Lung microvascular endothelial cell (primary cell): ENCODE measurements around the gene WDR37. TPM values are rescaled to one million over a fixed set of nuclear protein-coding genes. Genes with fewer than 3 reads are reported as not detected.
"Not testable (repeated sequence)": the region's sequence is repeated elsewhere in the genome, so short reads cannot be mapped to it uniquely, and the experiment has no call there.

Experiments
- DNase-seq, 2 donors: peaks; one replicate each; pipeline versions ENCODE4 v3.0.0 to v3.0.0-alpha.2; 2010; ENCODE audit warnings: low read depth in 2 of 2
- total RNA-seq: library from RNA; depleted of rRNA; stranded (reverse); fragments of >200 nt; gene quantifications from 2 replicates; pipeline ENCODE4 v1.2.1, GENCODE V29; 2014

The WDR37 gene
- total RNA-seq, 1 donor from 2014 or later, result 17.3 TPM

DNA sequence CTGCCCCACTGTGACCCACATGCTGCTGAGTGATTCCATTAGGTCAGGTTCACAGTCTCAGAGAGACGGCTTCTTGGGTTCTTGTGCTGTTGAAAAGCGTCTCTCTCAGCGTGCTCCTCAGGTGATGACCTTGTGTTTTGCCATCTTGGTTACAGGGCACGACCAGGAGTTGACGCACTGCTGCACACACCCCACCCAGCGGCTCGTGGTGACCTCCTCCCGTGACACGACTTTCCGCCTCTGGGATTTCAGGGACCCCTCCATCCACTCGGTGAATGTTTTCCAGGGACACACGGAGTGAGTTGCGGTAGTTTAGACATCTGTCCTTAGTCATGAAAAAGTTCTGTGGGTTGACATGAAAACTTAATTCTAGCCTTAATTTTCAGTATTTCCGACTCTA is 48.8 kb downstream of the WDR37 start:
- no peak for DNase-seq

DNA sequence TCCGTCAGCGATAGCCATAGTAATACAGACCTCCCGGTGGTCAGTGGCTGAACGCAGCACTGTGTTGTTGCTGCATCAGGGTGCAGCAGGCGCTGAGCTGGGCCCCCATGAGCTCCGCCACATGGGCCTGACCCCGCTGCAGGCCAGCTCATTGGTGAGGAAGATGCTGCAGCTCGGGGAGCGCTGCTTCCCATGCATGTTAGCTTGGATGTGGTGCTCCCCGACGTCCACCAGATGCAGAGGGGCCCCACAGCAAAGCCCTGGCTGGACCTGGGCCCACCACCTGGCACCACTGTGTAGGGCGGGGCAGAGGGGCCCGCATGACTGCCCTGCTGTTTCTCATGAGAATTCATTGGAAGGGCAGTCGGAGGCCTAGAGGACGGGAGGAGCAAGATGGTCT is 50.8 kb downstream of the WDR37 start:
- no peak for DNase-seq

DNA sequence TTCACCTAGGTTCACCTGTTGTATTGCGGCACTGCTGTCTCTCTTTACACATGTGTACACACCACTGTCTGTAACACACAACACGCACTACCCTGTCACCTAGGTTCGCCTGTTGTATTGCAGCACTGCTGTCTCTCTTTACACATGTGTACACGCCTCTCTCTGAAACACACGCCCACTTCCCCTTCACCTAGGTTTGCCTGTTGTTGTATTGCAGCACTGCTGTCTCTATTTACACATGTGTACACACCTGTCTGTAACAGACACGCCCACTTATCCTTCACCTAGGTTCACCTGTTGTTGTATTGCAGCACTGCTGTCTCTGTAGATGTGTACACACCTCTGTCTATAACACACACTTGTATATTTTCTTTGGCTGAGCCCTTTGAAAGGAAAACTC is 51.5 kb downstream of the WDR37 start:
- DNase-seq, result no peak

DNA sequence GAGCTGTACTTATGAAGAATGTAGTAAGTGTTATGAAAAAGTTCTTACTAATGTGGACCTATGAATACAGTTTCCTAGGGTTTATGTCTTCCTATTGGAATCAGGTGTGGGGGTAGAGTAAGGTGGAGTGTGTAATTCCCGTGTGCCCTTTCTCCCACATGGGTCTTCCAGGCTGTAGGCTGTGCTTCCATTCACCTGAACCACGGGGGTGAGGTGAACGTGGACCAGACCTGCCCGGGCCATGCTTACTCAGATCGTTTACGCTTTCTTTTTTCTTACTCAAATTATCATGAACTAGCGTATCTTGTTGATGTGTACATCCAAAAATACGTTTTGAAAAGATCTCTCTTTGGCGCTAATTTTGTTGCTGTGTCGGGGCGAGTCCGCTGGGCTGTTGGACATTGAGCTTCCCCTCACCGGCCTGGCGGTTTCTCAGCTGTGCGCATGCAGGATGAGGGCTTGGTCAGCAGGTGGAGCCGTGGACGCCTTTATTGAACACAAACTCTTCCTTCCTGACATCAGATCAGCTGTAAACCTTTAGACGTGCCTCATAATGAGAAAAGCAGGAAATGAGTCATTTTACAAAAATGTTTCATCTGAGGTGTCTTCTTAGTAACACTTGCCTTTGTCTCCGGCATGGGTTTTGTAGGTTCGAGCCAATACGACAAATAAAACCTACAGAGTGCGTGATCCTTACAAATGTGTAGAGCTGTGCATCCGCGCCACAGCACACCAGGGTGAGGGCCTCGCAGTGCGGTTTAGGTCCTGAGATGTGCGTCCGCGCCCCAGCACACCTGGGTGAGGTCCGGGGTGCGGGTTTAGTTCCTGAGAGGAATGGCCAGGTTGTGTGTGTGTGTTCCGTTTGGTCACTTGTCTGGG is 53.8 kb downstream of the WDR37 start:
- peak; percentile 82 to 91 for DNase-seq

DNA sequence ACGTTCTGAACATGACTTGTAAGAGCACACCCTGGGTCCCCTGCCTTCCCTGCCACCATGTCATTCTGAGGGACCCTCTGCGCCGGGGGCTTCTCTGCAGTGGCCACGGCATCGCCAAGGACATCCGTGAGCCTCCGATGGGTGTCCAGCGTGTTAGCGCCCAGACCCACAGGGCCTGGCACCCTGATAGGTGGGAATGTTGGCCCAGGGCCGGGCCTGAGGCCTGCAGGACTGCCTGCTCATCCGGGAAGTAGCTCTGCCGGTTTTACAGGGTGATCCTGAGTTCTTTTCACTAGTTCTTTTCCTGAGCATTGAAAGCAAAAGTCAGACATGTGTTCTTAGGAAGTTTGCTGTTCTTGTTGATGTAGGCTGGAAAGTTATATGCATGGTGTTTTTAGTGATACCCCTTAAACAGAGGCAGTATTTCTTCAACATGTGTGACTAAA is 54.5 kb downstream of the WDR37 start:
- DNase-seq, result no peak

DNA sequence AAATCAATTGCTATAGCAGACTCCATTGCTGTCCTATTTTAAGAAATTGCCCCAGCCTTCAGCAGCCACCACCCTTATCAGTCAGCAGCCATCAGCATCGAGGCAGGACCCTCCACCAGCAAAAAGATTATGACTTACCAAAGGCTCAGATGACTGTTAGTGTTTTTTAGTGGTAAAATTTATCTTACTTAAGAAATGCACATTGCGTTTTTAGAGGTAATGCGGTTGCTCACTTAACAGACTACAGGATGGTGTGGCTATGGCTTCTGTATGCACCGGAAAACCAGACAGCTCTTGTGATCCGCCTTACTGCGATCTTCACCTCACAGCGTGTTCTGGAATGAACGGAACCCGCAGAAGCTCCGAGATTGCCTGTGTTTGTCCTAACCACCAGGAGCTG is 58.1 kb downstream of the WDR37 start:
- no peak for DNase-seq

DNA sequence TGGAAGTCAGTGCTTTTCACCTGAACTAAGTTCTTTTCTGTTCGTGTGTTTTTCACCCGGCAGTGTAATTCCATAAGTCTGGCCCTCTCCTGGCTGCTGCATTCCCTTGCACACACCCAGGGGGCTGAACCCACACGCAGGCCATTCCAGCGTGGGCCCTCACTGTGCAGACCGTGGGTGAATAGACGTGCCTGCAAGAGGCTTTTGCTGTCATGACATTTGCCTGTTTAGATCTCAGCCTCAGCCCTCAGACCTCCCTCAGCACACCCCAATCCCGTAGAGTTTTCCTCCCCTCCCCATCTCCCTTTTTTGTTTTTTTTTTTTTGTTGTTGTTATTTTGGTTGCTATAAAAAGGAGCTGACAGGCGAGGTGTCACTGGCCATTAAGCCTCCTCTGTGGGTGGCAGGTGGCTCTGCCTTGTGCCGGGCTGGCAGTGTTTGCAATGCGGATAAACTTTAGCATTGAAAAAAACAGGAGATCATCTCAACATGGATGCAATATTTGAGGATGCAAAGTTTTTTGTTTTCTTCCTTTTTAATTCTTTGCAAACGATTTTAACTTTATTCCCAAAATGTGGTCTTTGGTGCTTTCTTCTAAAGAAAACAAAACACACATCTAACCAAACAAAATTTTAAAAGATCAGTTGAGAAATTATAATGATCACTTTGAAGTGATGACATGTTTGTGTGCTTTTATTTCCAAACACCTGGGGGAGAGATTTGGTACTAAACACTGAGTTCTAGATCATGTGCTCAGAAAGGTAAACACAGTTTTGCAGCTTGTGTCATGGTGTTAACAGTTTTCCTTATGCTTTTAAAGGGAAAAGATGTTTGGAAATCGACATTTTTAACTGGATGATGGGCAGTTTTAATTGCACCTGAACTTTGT is 58.8 kb downstream of the WDR37 start:
- DNase-seq, result no peak

DNA sequence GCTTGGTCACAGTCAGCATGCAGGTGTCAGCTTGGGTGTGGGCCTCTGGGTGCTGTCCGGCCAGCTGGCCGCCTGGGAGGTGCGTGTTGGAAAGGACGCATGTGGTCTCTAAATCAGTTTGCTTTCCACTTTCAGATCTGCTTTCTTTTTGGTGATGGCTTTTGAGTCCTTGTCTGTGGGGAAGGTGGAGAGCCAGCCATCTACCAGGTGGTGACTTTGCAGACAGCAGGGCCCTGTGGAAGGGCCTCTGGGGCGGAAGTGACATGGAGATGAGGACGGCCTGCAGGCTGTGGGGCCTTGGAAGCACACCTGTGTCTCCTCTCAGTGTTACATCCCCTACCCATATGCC is 59.4 kb downstream of the WDR37 start:
- no peak for DNase-seq

DNA sequence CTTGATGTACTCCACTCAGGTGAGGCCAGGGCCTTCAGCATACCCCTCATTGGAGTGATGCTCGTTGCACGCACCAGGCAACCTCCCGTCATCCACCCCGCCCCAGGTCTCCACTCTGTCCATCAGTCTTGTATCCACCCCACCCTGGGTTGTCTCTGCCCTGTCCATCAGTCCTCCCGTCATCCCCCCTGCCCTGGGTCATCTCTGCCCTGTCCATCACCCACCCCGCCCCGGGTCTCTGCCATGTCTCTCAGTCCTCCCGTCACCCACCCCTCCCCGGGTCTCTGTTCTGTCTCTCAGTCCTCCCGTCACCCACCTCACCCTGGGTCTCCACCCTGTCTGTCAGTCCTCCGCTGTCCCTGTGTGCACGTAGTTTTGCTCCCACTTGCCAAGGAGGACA is 59.9 kb downstream of the WDR37 start:
- DNase-seq, result no peak

DNA sequence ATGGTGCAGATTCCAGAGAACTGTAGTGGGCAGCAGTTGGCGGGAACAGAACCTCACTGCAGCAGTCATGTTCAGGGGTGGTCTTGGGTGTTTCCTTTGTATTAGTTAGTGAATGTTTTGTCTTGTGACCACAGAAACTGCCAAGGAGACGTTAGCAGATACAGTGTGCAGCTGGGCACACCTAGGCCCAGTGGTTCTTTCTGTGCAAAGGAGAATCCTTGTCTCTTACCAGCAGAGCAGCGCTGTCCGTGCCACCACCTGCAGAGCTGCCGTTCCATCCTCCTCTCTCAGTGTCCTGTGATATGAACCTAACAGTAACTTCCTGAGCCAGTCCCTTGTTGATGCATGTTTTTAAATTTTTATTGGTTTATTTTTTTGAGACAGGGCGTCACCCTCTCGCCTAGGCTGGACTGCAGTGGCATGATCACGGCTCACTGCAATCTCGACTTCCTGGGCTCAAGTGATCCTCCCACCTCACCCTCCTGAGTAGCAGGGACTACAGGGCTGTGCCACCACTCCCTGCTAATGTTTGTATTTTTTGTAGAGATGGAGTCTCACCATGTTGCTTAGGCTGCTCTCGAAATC is 60.6 kb downstream of the WDR37 start:
- no peak for DNase-seq

DNA sequence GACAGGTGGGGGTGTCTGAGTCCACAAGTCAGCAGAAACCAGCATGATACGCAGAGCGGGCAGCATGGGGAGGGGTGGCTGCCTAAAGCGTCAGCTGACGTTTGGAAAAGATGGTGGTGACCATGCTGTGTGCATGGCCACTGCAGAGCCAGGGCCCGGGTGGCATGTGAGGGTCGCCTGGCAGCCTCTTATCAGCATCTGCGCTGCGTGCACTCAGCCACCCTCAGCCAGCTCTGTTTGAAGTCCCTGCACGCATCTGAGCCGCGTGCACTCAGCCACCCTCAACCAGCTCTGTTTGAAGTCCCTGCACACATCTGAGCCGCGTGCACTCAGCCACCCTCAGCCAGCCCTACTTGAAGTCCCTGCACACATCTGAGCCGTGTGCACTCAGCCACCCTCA is 61.5 kb downstream of the WDR37 start:
- DNase-seq, result no peak

DNA sequence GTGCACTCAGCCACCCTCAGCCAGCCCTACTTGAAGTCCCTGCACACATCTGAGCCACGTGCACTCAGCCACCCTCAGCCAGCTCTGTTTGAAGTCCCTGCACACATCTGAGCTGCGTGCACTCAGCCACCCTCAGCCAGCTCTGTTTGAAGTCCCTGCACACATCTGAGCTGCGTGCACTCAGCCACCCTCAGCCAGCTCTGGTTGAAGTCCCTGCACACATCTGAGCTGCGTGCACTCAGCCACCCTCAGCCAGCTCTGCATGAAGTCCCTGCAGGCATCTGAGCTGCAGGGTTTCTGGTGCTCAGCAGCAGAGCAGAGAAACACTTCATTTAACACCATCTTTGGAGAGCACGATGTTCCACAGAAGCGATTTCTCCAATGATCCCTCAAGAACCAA is 62.1 kb downstream of the WDR37 start:
- DNase-seq, result not testable (repeated sequence)

DNA sequence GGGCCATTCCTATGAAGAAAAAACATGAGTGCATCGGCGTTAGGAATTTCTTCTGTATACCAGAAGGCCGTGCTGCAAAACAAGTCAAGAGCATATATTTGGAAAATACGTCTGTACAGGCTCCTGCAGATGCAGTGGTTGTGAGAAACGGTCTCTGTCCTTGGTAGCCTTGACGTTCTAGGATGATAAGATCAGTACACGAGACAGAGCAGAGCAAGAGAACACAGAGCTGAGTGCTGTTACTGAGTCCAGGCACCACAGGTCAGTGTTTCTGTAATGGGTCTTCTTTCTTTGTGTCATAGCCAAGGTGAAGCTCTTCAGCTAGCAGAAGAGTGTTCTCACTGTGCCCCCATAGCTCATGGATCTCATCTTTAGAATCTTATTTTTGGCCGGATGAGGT is 62.8 kb downstream of the WDR37 start:
- DNase-seq, result no peak

DNA sequence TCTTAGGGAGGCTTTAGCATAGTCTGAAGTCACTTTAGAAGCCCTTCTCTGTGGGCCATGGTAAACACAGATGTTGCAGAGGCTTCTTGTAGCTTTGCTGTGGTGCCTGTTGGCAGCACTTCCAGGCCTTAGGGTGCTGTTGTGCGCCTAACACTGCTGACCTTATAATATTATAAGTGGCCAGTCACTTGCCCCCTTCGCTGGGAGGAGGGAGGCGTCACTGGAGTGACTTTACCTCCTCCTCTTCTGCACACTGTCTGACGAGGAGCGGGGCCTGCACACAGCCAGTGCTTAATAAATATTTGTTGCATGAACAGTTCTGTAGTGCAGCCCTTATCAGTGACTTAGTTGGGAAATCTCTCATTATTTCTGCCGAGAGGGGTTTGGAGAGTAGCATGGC is 63.3 kb downstream of the WDR37 start:
- DNase-seq, result no peak

DNA sequence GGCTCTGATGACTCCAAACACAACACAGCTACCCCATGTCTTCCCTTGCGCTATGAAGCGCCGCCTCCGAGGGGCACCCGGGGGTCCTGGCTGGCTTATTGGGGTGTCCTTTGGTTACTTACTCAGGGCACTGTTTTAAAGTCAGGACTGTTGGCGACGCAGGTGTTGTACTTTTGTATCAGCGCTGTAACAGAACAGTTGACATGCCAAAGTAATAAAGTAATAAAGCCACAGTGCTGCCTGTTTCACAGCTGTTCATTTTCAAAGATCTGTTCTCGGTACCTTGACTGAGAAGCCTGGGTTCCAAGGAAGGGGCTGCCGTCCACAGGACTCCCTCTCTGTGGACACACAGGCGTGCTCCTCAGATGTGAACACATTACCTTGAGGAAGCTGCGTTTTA is 64.1 kb downstream of the WDR37 start:
- no peak for DNase-seq

DNA sequence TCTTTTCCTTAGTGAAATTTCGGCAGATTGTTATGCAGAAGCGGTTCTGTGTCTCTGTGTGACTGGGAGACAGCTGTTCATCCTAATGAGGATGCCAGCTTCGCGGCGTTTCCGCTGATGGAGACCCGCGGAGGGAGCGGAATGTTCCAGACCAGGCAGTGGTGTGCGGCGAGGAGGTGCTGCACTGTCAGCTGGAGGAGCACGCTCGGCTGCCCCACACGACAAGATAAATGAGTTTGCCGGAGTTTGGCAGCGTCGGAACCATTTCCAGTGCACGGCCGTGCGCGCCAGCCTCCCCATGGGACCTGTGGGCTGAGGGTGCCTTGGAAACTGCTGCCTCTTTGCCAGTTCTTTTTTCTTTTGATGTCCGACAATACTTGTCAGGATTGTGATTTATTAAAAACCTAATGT is 64.6 kb downstream of the WDR37 start:
- DNase-seq, result no peak

DNA sequence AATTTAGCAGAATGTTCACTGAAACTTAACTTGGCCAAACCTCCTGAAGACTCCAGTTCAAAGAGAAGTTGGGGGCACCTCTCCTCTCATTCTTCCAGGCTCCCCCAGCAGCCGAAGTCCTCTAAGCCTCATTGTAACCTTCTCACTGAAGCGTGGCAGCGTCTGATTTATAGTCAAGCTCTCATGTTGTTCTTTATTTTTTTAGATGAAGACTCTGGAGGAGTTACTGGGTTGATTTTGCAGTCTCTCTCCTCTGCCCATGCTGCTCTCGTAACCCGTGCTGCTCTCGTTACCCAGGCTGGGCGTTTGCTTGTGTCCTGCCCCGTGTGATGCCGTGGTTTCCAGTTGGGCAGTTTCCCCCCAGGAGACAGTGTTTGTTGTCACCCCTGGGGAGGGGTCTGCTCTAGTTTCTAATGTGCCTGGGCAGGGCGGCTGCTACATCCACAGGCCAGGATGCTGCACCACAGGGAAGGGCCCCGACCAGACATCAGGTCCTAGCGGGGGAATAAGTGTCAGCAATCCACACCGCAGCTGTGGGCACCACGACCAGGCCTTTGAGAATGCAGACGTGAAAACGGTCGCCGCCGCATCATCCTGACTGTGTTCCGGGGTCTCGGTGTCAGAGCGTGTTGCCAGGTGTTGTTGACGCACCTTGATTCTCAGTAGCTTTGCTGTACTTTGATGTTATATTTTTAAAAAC is 65.2 kb downstream of the WDR37 start:
- no peak for DNase-seq

DNA sequence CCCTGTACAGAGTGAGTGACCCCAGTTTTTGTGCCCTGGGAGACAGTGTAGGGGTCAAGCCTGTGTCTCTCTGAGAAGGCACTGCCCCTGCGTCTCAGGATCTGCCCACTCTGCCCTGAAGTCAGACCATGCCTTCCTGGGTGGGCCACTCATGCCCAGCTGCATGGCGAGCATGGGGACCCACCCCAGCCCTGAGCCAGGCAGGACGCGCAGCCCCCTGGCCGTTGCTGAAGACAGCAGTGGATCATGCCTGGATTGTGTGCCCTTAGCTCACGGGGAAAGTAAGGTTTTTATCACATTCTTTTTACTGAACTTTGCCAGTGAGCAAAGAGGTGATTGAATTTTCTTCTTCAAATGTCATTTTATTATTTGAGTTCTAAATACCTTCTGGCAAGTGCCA is 66.2 kb downstream of the WDR37 start:
- no peak for DNase-seq

DNA sequence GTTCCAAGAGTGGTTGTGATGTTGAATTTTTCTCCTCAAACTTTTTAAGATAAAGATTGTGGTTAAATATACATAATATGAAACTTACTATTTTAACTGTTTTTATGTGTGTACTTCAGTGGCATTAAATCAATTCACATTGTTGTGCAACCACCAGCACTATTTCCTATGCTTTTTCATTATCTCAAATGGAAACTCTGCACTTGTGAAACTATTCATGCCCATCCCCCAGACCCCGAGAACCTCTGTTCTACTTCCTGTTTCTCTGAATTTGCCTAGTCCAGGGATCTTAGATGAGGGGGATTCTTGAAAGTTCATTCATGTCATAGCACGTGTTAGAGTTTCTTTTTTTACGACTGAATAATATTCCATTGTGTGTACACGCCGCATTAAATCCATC is 67.0 kb downstream of the WDR37 start:
- DNase-seq, result peak in 1 of 2 donors; percentile 73

DNA sequence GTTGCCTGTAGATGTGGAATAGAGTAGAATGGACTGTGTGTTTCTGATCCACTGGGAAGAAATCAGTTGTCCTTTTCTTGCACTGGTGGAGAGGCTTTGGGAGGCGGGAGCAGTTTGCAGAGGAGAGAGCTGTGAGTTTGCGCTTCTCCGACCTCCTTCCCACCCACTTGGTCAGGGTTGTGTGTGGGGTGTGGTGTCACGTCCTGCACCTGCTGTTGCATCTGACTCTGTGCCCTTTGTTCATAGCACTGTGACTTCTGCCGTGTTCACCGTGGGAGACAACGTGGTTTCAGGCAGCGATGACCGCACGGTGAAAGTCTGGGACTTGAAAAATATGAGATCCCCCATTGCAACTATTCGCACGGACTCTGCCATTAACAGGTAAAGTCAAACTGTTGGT is 67.8 kb downstream of the WDR37 start:
- no peak for DNase-seq

DNA sequence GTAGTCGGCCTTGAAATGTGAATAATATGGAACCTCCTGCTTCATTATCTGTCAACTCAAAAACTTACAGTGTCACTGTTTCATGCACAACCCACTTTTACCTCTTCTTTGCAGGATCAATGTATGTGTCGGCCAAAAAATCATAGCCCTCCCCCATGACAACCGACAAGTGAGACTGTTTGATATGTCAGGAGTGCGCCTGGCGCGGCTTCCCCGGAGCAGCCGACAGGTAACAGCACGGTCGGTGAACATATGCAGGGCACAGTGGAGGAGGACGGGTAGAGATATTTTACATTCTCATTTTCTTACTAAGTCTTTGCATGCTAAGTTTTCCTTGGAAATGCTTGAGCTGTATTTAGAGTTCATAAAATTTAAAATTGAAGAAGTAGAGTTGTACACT is 68.6 kb downstream of the WDR37 start:
- DNase-seq, result no peak

DNA sequence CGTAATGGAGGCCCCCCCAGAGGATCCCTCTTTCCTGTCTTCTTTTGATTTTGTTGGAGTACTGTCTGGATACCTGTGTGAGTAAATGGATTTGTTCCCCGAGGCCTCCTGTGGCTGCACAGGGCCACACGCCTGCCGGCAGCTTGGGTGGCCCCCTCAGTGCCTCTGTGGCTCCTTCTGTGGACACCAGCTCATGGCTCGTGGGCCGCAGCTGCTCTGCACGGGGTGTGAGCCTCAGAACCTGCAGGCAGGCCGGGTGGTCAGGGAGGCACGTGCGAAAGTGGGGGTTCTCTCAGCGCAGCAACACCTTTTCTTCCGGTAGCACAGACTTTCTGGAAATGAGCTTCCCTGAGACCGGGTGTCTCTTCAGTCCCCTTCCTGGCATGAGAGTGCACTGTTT is 70.3 kb downstream of the WDR37 start:
- no peak for DNase-seq
